ENCODE data around the gene IKBKG.

Gene IKBKG

DNA sequence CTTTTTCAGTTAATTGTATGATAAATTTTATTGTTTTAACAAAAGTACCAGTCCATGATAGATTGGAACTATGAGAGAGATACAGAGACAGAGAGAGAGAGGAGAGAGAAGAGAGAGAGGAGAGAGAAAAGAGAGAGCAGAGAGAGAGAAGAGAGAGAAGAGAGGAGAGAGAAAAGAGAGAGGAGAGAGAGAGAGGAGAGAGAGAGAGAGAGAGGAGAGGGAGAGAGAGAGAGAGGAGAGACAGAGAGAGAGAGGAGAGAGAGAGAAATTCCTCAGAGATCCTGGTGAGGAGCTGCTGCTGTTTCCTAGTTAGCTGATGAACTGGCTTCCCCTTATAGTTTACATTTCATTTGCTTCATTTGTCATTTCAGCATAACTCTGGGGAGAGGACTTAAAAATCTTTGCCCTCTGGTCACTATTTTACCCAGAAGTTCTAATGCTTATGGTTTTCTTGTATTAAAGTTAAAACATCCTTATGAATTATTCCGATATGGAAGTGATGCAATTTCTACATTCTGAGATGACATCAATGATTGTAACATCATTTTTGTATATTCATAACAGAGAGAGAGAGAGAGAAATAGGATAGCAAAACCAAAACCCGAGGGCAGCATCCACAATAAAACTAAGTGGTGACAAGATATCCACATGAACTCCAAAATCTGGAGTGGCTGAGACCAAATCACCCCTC lies 48.3 kb downstream of the IKBKG start:
- no peak for TF ChIP-seq GATA2 (IDR thresholded peaks at IDR 0.05; ENCODE audit: low read depth, low read length)
- no peak for TF ChIP-seq GATA3 (IDR thresholded peaks at IDR 0.05; ENCODE audit: low read depth, low read length)

DNA sequence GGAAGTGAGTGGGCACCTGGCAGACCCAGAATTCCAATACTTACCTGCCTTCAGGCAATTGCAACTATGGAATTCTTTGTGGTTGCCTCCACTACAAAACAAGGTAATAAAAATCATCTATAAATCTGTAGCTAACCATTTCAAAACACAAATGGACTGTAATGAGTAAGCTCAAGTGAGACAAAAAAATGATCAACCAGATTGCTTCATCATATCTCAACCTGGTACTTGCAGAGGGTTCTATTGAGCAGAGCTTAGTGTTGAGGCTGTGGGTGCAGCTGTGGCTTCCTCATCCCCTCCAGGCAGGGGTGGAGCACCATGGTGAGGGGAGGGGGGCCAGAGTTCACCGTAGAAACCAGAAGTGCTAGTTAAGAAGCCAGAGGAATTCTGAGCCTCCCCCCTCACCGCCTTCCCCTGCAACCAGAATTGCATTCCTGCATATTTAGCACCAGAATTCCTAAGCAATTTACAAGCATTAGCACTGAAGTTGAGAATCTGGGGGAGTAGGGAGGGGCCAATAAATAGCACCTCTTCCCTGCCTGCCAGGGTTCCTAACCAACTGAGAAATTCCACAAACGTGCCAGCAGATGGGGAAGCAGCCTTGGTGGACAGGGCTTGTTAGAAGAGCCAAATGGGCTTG lies 49.0 kb downstream of the IKBKG start:
- TF ChIP-seq GATA2 (IDR thresholded peaks at IDR 0.05; ENCODE audit: low read depth, low read length) (no peak), GATA3 (IDR thresholded peaks at IDR 0.05; ENCODE audit: low read depth, low read length) (no peak)

DNA sequence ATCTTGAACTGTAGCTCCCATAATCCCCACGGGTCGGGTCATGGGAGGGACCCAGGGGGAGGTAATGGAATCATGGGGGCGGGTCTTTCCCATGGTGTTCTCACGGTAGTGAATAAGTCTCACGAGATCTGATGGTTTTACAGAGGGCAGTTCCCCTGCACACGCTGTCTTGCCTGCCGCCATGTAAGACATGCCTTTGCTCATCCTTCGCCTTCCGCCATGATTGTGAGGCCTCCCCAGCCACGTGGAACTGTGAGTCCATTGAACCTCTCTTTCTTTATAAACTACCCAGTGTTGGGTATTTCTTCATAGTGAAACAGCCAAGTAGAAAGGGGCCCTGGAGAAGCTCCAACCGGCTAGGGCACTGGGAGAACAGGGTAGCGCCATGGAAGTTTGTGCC lies 49.8 kb downstream of the IKBKG start:
- no peak for TF ChIP-seq GATA3 (IDR thresholded peaks at IDR 0.05; ENCODE audit: low read depth, low read length)

DNA sequence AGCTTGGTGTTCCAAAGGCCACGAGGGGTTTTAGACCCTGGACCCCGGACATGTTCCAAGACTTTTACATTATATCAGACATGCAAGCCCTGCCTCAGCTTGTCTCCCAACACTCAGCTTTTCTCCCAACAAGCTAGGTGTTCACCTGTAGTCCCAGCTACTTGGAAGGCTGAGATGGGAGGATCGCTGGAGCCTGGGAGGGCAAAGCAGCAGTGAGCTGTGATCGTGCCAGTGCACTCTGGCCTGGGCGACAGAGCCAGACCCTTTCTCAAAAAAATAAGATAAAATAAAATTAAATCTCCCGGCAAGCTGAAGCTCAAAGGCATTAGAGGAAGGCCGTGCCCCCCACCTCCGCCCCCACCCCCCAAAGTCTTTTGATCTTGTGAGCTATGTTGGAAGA lies 51.2 kb downstream of the IKBKG start:
- TF ChIP-seq GATA3 (IDR thresholded peaks at IDR 0.05; ENCODE audit: low read depth, low read length) (no peak), GATA2 (IDR thresholded peaks at IDR 0.05; ENCODE audit: low read depth, low read length) (no peak)

DNA sequence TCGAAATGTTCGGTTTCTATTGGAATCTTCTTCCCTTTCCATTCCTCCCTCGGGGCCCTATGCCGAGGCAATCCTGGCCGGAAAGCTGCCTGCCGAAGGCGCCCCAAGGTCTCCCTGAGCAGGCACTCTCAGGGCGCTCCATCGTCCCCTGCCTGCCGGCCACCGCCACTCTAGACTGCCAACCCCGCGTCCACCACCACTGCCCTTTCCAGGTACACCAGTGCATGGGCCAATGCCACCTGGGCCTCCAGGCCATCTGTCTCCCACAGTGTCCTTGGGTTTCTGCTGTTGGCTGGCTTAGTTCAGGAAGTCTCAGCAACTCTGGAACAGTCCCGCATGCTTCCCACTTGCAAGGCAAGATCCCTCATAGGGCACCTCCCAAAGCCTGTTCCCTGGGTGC lies 52.1 kb downstream of the IKBKG start:
- TF ChIP-seq GATA2 (IDR thresholded peaks at IDR 0.05; ENCODE audit: low read depth, low read length) (no peak), GATA3 (IDR thresholded peaks at IDR 0.05; ENCODE audit: low read depth, low read length) (no peak)

DNA sequence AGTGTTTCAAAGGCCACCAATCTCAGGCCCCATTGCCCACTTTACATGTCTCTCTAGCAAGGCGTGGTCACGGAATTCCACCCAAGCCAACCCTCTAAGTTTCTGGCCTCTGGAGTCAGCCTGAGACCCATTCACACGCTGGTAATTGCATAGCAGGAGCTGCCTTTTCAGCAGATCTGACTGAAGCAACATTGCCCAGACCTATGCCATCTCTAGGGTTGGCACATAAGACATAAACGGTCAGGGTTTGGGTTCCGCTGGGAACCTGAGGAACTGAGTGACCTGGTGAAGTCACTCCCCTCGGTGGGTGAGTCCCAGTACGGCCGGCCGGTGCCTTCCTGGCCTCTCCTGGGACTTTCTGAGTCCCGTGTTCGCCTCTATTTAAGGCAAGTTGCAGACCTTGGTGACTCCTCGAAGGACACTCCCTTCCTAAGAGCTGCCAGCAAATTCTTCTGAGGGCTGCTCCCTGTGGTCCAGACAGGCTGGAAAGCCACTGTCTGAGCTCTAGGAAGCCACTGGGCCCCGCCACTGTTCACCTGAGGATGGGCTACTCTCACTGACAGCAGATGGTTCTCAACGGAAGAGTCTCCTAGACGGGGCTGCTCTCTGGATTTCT lies 53.4 kb downstream of the IKBKG start:
- TF ChIP-seq GATA2 (IDR thresholded peaks at IDR 0.05; ENCODE audit: low read depth, low read length), result no peak
- TF ChIP-seq GATA3 (IDR thresholded peaks at IDR 0.05; ENCODE audit: low read depth, low read length), result no peak

DNA sequence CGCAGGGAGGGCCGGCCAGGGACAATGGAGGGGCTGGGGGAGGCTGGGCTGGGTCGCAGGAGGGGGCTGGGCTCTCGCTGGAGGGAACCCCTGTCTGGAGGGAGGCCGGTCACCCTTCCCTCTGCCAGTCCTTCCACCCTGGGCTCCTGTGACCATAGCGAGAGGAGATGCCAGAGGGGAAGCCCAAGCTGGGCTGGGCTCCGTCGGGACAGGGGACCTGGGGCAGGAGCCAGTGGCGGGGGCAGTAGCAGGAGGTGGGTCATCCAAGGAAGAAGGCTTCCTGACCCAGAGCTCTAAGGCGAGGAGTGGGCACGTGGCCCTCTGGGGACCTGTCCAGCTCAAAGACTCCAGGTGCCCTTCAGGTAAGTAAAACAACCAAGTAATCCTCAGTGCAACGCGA lies 54.8 kb downstream of the IKBKG start:
- no peak for TF ChIP-seq GATA3 (IDR thresholded peaks at IDR 0.05; ENCODE audit: low read depth, low read length)
- TF ChIP-seq GATA2 (IDR thresholded peaks at IDR 0.05; ENCODE audit: low read depth, low read length), result no peak

DNA sequence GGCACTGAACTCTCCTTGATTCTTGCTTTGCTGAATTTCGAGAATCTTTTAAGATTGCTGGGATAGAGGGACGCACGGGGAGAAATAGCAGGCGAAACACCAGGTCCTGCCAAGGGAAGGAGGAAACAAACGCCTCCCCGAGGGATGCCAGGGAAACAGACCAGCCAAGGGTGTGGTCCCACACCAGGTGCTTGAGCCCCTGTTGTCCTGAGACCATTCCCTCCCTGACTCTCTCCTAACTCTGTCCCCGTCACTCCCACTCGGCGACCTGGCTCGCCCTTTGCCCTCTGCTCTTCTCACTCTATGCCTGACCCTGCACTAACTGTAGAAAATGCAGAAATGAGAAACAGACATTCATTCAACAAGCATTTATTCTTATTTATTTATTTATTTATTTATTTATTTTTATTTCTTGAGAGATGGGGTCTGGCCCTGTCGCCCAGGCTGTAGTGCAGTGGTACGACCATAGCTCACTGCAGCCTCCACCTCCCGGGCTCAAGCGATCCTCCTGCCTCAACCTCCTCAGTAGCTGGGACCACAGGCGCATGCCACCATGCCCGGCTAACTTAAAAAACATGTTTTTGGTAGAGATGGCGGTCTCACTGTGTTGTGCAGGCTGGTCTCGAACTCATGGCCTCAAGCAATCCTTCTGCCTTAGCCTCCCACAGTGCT lies 55.5 kb downstream of the IKBKG start:
- TF ChIP-seq GATA2 (IDR thresholded peaks at IDR 0.05; ENCODE audit: low read depth, low read length), result no peak
- TF ChIP-seq GATA3 (IDR thresholded peaks at IDR 0.05; ENCODE audit: low read depth, low read length), result no peak

DNA sequence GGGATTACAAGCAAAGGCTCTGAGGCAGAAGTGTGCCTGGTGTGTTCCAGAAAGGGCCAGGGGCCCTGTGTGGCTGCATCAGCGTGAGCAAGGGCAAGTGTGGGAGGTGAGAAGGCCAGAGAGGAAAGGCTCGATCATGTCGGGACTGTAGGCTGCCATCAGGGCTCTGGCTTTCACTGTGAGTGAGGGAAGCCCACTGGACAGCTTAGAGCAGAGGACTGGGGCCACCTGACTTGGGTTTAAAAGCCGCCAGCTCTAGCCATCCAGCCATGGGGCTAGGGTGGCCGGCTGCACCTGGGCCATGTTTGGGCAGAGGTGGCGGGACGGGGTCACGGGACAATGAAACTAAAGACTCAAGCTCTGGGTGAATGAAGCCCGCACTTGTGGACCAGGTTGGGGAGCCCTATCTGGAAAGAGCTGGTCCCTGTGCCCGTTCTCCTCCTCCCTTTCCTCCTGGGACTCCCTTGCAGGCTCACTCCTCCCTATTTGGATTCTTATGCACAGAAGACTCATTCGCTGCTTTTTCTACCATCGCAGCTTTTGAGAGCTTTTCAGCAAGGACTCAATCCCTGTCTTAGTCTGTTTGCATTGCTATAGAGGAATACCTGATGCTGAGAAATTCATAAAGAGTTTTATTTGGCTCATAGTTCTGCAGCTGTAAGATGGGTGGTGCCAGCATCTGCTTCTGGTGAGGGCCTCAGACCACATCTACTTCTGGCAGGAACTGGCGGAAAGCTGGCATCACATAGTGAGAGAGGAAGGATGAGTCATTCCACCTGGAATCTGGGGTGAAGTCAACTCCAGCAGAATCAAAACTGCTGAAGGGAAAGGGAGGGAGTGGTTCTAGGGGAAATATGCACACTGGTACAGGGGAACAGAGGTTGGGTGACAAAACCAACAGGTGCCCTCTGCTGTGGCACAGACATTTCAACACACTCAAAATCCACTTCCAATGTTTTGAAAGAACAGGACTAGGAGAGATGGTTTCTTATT lies 56.3 kb downstream of the IKBKG start:
- TF ChIP-seq GATA2 (IDR thresholded peaks at IDR 0.05; ENCODE audit: low read depth, low read length), result no peak
- no peak for TF ChIP-seq GATA3 (IDR thresholded peaks at IDR 0.05; ENCODE audit: low read depth, low read length)

DNA sequence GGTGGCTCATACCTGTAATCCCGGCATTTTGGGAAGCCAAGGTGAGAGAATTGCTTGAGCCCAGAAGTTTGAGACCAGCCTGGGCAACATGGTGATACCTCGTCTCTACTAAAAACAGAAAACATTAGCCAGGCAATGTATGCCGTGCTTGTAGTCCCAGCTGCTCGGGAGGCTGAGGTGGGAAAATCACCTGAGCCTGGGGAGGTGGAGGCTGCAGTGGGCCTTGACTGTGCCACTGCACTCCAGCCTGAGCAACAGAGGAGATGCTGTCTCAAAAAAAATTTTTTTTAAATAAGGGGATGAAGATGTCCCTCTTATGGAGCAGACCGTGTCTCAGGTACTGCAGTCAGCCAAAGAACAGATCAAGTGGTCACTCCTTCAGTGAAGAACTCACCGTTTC lies 58.1 kb downstream of the IKBKG start:
- TF ChIP-seq GATA3 (IDR thresholded peaks at IDR 0.05; ENCODE audit: low read depth, low read length) (no peak), GATA2 (IDR thresholded peaks at IDR 0.05; ENCODE audit: low read depth, low read length) (no peak)

DNA sequence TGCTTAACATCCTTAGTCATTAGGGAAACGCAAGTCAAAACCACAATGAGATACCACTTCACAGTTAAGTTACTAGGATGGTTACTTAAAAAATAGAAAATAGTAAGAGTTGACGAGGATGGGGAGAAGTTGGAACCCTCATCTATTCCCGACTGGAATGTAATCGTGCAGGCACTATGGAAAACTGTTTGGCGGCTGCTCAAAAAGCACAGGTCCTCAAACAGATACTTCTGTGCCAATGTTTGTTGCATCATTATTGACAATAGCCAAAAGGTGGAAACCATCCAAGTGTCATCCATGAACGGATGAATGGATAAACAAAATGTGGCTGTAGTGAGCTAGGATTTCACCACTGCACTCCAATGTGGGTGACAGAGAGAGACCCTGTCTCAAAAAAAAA lies 60.0 kb downstream of the IKBKG start:
- TF ChIP-seq GATA3 (IDR thresholded peaks at IDR 0.05; ENCODE audit: low read depth, low read length) (no peak), GATA2 (IDR thresholded peaks at IDR 0.05; ENCODE audit: low read depth, low read length) (no peak)
